Effector memory CD8-positive, alpha-beta T cell (primary cell): Measurements from ENCODE around the gene LRRC28.

ENCODE experiments used
- ATAC-seq: fragments of 150-1000 bp; cut with Tn5 transposase; replicated peaks from 2 replicates; pipeline ENCODE4 v1.10.0; 2021; ENCODE audit warnings: mild to moderate bottlenecking, moderate library complexity
- DNase-seq, 3 experiments: peaks; one replicate each; pipeline ENCODE4 v3.0.0; 2021
- H3K27ac Mint-ChIP-seq, 2 donors: one replicate each; pipeline ENCODE4 v1.8.0; 2022; ENCODE audit warnings: mild to moderate bottlenecking in 2 of 2, mixed read lengths in 2 of 2, moderate library complexity in 2 of 2
- H3K27me3 Mint-ChIP-seq, 2 donors: one replicate each; pipeline ENCODE4 v1.8.0; 2022; ENCODE audit warnings: mixed read lengths in 2 of 2
- H3K36me3 Mint-ChIP-seq: one replicate; pipeline ENCODE4 v1.8.0; 2022; ENCODE audit warnings: mild to moderate bottlenecking, moderate library complexity, mixed read lengths; ENCODE audit not compliant: insufficient read depth
- H3K4me1 Mint-ChIP-seq, 2 donors: one replicate each; pipeline ENCODE4 v1.8.0; 2022; ENCODE audit warnings: low read depth in 2 of 2, mixed read lengths in 2 of 2
- H3K4me3 Mint-ChIP-seq, 2 donors: one replicate each; pipeline ENCODE4 v1.8.0; 2022; ENCODE audit warnings: mild to moderate bottlenecking in 2 of 2, mixed read lengths in 2 of 2, moderate library complexity in 2 of 2
- H3K9me3 Mint-ChIP-seq, 2 donors: one replicate each; pipeline ENCODE4 v1.8.0; 2022; ENCODE audit warnings: mixed read lengths in 2 of 2
- total RNA-seq, 9 experiments: gene quantifications; one replicate each; lab custom pipeline; 2026; lab: John Stamatoyannopoulos, UW

Gene LRRC28
- 5.6 to 23.7 (median 9.4) reads per million in 9 experiments for total RNA-seq

DNA sequence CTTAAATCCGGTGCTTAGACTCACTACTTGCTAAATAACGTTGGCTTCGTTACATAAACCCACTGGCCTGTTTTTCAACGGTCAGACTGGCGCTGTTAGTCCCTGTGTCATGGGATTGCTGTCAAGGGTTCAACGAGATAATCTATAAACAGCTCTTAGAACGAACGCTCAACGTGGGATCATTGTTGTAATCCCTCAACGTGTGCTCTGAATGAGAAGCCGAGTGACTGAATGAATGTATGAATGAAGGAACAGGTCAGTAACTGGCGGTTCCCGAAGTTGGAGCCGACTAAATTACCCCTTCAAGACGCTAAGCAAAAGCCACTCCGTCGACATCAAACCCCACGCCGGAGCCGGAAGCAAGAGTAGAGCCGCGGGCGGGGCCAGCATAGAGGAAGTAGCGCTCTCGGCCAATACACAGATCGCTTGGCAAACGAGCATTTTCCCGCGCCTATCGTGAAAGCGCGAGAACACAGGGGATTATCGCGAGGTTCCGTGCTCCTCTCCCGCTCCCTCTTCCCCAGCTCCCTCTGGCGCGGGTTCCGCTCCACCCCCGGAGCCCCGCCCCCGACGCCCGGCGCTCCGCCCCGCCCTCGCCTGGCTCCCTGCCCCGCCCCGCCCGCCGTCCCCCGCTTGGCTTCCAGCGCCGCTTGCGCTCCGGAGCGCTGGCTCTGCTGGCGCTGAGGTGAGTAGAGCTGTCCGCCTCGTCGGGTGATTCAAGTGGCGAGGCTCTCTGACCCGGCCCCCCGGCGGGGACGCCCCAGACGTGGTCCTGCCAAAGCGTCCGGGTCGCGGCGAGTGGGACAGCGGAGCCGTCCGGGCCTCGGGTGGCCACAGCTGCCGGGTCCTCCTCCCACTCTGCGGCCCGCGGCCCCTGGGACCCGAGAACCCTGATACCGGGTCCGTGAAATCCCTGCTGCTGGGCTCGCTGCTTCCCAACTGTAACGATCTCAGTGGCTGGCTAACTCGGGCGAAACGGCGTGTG lies at the start of gene LRRC28:
Gene LRRC28 (plus strand): TSS at position 625 of the 985 bp plus-strand sequence. CDS start 4,477 bp downstream, outside the sequence.
- peak within 1 kb of the TSS; percentile 85 to 87 for H3K4me3 Mint-ChIP-seq
- H3K27ac Mint-ChIP-seq, result peak within 1 kb of the TSS; percentile 84 to 91
- H3K27me3 Mint-ChIP-seq, result no peaks in the 10 kb centered on the region

DNA sequence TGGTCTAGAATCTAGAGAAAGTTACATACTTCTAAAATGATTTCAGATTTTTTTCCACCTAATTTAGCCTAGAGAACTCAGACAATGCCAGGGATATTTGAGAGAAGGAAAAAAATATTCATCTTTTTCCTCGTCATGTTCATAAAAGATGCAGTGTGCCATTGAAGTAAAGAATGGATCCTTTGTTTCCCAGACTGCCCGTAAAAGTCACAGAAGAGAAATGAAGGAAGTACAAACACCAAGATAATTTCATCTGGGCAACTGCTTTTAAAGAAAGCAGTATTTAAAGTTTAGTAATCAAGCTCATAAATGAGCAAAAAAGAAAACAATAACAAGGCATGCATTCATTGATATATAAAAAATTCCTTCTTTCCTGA lies 49.1 kb upstream of the LRRC28 start:
- Mint-ChIP-seq H3K4me3 (no peak overlapping the region), H3K27ac (no peak overlapping the region), H3K36me3 (no peaks in the 10 kb centered on the region), H3K27me3 (peaks cover 22 to 31% of the 10 kb centered on the region in 2 donors), H3K4me1 (no peaks in the 10 kb centered on the region), H3K9me3 (no peaks in the 10 kb centered on the region)
- DNase-seq (no peak), ATAC-seq (no peak)

More for the DNA sequence above, at the start of gene LRRC28:
- Mint-ChIP-seq H3K4me1 (peaks cover 22 to 23% of the 10 kb centered on the region in 2 donors), H3K36me3 (peaks cover 5% of the 10 kb centered on the region), H3K9me3 (no peaks in the 10 kb centered on the region)
- DNase-seq (peak; percentile 87 to 89 (median 88)), ATAC-seq (peak; percentile 96)

GRCh38 chr15:99207672-99208071 lies 43.6 kb upstream of the LRRC28 start:
- DNase-seq, result no peak
- H3K27me3 Mint-ChIP-seq, result peaks cover 25 to 52% of the 10 kb centered on the region in 2 donors
- H3K9me3 Mint-ChIP-seq, result no peaks in the 10 kb centered on the region
- no peaks in the 10 kb centered on the region for H3K36me3 Mint-ChIP-seq
- no peaks in the 10 kb centered on the region for H3K4me1 Mint-ChIP-seq
- no peak overlapping the region for H3K4me3 Mint-ChIP-seq
- ATAC-seq, result no peak
- H3K27ac Mint-ChIP-seq, result no peak overlapping the region

DNA sequence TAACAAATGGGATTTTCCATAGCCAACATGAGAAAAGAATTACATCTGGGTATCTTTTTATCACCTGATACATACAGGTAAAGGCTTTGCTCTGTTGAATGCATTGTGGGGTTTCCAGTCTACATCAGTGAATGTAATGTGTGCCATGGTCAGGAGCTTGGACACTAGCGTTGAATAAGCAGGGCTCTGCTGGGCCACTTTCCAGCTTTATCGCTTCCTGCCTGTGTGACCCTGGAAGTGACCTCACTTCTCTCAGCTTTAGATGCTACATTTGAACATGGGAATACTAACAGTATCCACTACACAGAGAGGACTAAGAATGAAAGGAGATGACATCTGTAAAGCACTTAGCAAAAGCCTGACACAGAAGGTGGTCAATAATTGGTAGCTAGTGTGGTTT lies 42.0 kb upstream of the LRRC28 start:
- H3K36me3 Mint-ChIP-seq, result no peaks in the 10 kb centered on the region
- no peak overlapping the region for H3K4me3 Mint-ChIP-seq
- peaks cover 17 to 47% of the 10 kb centered on the region in 2 donors for H3K27me3 Mint-ChIP-seq
- H3K9me3 Mint-ChIP-seq, result no peaks in the 10 kb centered on the region
- no peak for ATAC-seq
- no peak overlapping the region for H3K27ac Mint-ChIP-seq
- H3K4me1 Mint-ChIP-seq, result no peaks in the 10 kb centered on the region
- DNase-seq, result no peak

GRCh38 chr15:99210334-99210733 lies 40.9 kb upstream of the LRRC28 start:
- no peak for ATAC-seq
- Mint-ChIP-seq H3K9me3 (no peaks in the 10 kb centered on the region), H3K36me3 (no peaks in the 10 kb centered on the region), H3K4me1 (no peaks in the 10 kb centered on the region), H3K4me3 (no peak overlapping the region), H3K27me3 (peaks cover 16 to 37% of the 10 kb centered on the region in 2 donors), H3K27ac (no peak overlapping the region)
- DNase-seq, result no peak

GRCh38 chr15:99211926-99212325 lies 39.4 kb upstream of the LRRC28 start:
- DNase-seq (no peak), ATAC-seq (no peak)
- H3K27ac Mint-ChIP-seq, result peak overlapping the region in 1 of 2 donors; percentile 67
- no peak overlapping the region for H3K4me3 Mint-ChIP-seq
- H3K4me1 Mint-ChIP-seq, result no peaks in the 10 kb centered on the region
- H3K27me3 Mint-ChIP-seq, result peaks cover 21 to 30% of the 10 kb centered on the region in 2 donors
- no peaks in the 10 kb centered on the region for H3K36me3 Mint-ChIP-seq
- H3K9me3 Mint-ChIP-seq, result no peaks in the 10 kb centered on the region

- H3K9me3 Mint-ChIP-seq, result no peaks in the 10 kb centered on the region
- H3K4me1 Mint-ChIP-seq, result no peaks in the 10 kb centered on the region
- H3K36me3 Mint-ChIP-seq, result no peaks in the 10 kb centered on the region
- peak overlapping the region in 1 of 2 donors; percentile 67 for H3K27ac Mint-ChIP-seq
- H3K4me3 Mint-ChIP-seq, result no peak overlapping the region
- ATAC-seq (no peak), DNase-seq (no peak)
- peaks cover 21 to 32% of the 10 kb centered on the region in 2 donors for H3K27me3 Mint-ChIP-seq
These were observed 38.9 kb upstream of the LRRC28 start for GRCh38 chr15:99212406-99212805.

- Mint-ChIP-seq H3K4me1 (no peaks in the 10 kb centered on the region), H3K27ac (no peak overlapping the region), H3K27me3 (peaks cover 30 to 39% of the 10 kb centered on the region in 2 donors), H3K36me3 (no peaks in the 10 kb centered on the region), H3K4me3 (no peak overlapping the region), H3K9me3 (no peaks in the 10 kb centered on the region)
- peak; percentile 73 for ATAC-seq
- peak; percentile 52 to 55 (median 54) for DNase-seq
These were observed 38.0 kb upstream of the LRRC28 start for GRCh38 chr15:99213187-99213811.

GRCh38 chr15:99224372-99225214 lies 26.7 kb upstream of the LRRC28 start:
- Mint-ChIP-seq H3K9me3 (no peaks in the 10 kb centered on the region), H3K4me3 (no peak overlapping the region), H3K27ac (no peak overlapping the region), H3K27me3 (peaks cover 15 to 18% of the 10 kb centered on the region in 2 donors), H3K36me3 (no peaks in the 10 kb centered on the region), H3K4me1 (no peaks in the 10 kb centered on the region)
- ATAC-seq, result no peak
- no peak for DNase-seq

DNA sequence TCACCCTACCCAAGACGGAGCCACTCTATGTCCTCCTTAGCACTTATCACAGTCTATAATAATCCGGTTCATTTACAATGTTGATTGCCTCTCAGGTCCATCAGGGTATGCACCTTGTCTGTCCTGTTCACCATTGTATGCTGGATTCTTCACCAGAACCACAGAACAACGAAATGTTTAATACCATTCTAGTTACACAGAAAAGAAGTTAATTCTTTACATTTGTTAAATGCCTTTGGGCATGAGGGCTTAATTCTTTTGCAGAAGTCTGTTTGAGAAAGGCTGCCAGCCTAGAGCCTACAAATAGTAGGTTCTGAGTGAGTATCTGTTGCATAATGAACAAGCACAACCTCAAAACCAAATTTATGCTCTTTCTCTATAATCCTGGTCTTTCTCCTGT lies 24.5 kb upstream of the LRRC28 start:
- ATAC-seq, result no peak
- H3K27ac Mint-ChIP-seq, result no peak overlapping the region

DNA sequence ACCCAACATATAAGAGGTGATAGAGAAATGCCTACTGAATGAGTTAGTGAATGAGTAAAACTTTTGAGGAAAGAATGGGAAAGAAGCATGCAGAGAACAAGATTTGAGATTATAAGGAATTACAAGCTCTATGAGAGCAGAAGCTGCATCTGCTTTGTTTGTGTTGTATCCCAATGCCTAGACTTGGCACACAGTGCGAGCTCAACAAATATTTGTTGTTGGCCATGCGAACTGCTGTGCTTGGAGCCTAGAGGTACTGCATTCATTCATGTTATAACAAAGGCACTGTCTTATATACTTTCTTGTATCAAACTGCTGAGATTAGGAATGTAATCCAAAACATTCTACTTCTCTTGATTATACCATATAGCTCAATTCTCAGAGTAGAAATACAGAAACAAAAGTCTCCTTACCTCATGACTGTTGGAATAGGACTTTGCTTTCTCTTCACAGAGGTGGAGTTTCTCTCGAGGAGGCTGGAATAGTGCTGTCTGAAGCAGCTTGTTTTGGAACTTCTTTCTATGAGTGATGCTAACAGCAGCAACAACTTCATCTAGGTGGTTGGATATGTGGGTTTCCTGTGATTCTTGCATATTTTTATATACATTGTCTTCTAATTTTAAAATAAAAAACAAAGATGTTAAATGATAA lies 23.0 kb upstream of the LRRC28 start:
- H3K9me3 Mint-ChIP-seq, result no peaks in the 10 kb centered on the region
- H3K4me1 Mint-ChIP-seq, result no peaks in the 10 kb centered on the region
- no peaks in the 10 kb centered on the region for H3K36me3 Mint-ChIP-seq
- no peak for DNase-seq
- H3K27me3 Mint-ChIP-seq, result peaks cover 9 to 25% of the 10 kb centered on the region in 2 donors
- no peak for ATAC-seq
- H3K27ac Mint-ChIP-seq, result no peak overlapping the region
- no peak overlapping the region for H3K4me3 Mint-ChIP-seq

More for the DNA sequence above, 24.5 kb upstream of the LRRC28 start:
- no peaks in the 10 kb centered on the region for H3K4me1 Mint-ChIP-seq
- H3K27me3 Mint-ChIP-seq, result peaks cover 17 to 20% of the 10 kb centered on the region in 2 donors
- H3K9me3 Mint-ChIP-seq, result no peaks in the 10 kb centered on the region
- DNase-seq, result no peak
- no peaks in the 10 kb centered on the region for H3K36me3 Mint-ChIP-seq
- H3K4me3 Mint-ChIP-seq, result no peak overlapping the region

GRCh38 chr15:99230867-99231266 lies 20.4 kb upstream of the LRRC28 start:
- H3K27me3 Mint-ChIP-seq, result peaks cover 16 to 19% of the 10 kb centered on the region in 2 donors
- H3K4me1 Mint-ChIP-seq, result no peaks in the 10 kb centered on the region
- no peaks in the 10 kb centered on the region for H3K9me3 Mint-ChIP-seq
- no peak for DNase-seq
- no peak for ATAC-seq
- H3K27ac Mint-ChIP-seq, result no peak overlapping the region
- H3K4me3 Mint-ChIP-seq, result no peak overlapping the region
- H3K36me3 Mint-ChIP-seq, result no peaks in the 10 kb centered on the region
